Activated naive CD4-positive, alpha-beta T cell treated with anti-CD3 and anti-CD28 coated beads, Interleukin-2, amount 10 ng/mL, durations not matched to agents 5 hours and 36 hours (primary cell): Measurements from ENCODE around the gene RUNX2. TPM values are rescaled to one million over a fixed set of nuclear protein-coding genes. Genes with fewer than 3 reads are reported as not detected.

Experiments used
- total RNA-seq, 2 experiments: library from RNA; stranded (reverse); gene quantifications; one replicate each; pipeline ENCODE4 v1.2.3, GENCODE V29; 2021

Gene RUNX2
- 1 to 10 TPM; 3.3 to 3.8 TPM for total RNA-seq

GRCh38 chr6:45327956-45328522 is at the start of gene RUNX2:
TSS of gene RUNX2 (plus strand) at chr6:45328330. CDS start at chr6:45328727, 397 bp downstream.

DNA sequence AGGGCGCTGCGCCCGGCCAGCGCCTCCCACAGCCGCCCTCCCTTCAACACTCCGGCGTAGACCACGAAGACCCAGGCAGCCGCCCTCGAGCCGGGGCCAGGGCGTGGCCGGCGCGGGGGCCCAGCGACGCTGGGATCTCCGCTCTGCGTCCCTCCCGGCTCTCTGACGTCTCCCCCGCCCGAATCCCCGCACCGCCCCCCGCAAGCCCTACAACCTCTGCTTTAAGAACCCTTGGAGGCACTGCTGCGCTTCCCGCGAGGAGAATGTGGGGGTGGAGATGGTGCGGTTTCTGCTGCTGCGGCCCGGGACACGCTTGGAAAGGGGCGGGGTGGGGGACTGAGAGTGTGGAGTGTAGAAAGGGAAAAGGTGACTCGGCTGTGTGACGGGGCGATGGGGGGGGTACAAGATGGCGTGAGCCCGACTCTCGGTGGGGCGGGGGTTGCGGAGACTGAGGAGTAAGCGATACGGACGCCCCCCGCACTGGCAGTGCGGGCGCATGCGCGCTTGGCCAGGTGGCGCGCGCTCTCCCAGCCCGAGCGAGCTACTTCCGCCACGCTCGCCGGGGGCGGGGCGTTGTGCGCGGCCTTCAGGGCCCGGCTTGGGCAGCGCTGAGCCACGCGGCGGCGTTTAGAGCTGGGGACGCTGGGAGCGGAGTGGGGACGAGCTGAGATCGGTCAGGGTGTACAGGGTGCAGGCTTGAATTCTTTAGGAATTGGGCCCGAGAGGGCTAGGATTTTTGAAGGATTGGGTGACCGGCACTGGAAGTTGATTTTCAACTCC is 49.6 kb downstream of the RUNX2 start, which contains the start of gene SUPT3H:
Gene SUPT3H, minus strand, starts transcription at position 381 of the 780 bp plus-strand sequence.

Other genes starting within 250 kb of the RUNX2 start
- gene SUPT3H, start 49.6 kb downstream of the RUNX2 start, total RNA-seq = 1 to 10 TPM; 8.2 to 8.4 TPM